ENCODE results near the gene TRIM34.
"Not testable (repeated sequence)": the region's sequence is repeated elsewhere in the genome, so short reads cannot be mapped to it uniquely, and the experiment has no call there.

Gene TRIM34

GRCh38 chr11:5686426-5686825, 61.6 kb downstream of the TRIM34 start:
- no peak for DNase-seq

- DNase-seq, result no peak
Observed at GRCh38 chr11:5688482-5688881, 63.7 kb downstream of the TRIM34 start.

GRCh38 chr11:5689551-5689983, 64.8 kb downstream of the TRIM34 start, which contains the start of gene TRIM22:
TSS of gene TRIM22 (plus strand) at chr11:5689790. CDS start at chr11:5696233, 6,443 bp downstream.
- DNase-seq, result peak; percentile 2

- DNase-seq, result no peak
Observed at GRCh38 chr11:5690216-5690615, 65.4 kb downstream of the TRIM34 start.

GRCh38 chr11:5690736-5691135, 65.9 kb downstream of the TRIM34 start:
- DNase-seq, result no peak

- DNase-seq, result not testable (repeated sequence)
Observed at GRCh38 chr11:5691238-5691963, 66.6 kb downstream of the TRIM34 start.

GRCh38 chr11:5691964-5692361, 67.2 kb downstream of the TRIM34 start:
- DNase-seq, result no peak
